K562 (cell line): Measurements from ENCODE around the gene MEFV. TPM values are rescaled to one million over a fixed set of nuclear protein-coding genes. Genes with fewer than 3 reads are reported as not detected.

Experiments
- BRD4 ChIP-seq: fragments of 200-600 bp; sonication (generic); IDR thresholded peaks from 2 replicates; pipeline ENCODE4 v1.6.1; 2017; ENCODE audit warnings: inconsistent platforms
- CTCF ChIP-seq, 3 experiments: IDR thresholded peaks in 2 of 3; conservative IDR thresholded peaks in 1 of 3; 2 replicates each; pipeline ENCODE4 v1.5.1; 2011 to 2012; ENCODE audit warnings: low read length in 3 of 3, mild to moderate bottlenecking in 3 of 3, control low read depth in 2 of 3, improper control_type of control experiment in 1 of 3, inconsistent platforms in 1 of 3, low read depth in 1 of 3, mixed read lengths in 1 of 3, moderate library complexity in 1 of 3; ENCODE audit not compliant: insufficient read depth in 2 of 3
- ERF ChIP-seq: fragments of 450-650 bp; formaldehyde crosslinking; IDR thresholded peaks from 2 replicates; pipeline ENCODE4 v1.4.0; 2020; ENCODE audit warnings: mild to moderate bottlenecking, mixed read lengths
- FOXO4 ChIP-seq: fragments of 450-650 bp; formaldehyde crosslinking; IDR thresholded peaks from 2 replicates; pipeline ENCODE4 v1.4.0; 2020; ENCODE audit warnings: mild to moderate bottlenecking, moderate library complexity
- FUS ChIP-seq: fragments of 200-400 bp; formaldehyde crosslinking; optimal IDR thresholded peaks from 2 replicates; pipeline ENCODE3; 2017; ENCODE audit warnings: low read depth, low read length
- GABPB1 ChIP-seq: sonication (generic); formaldehyde crosslinking; IDR thresholded peaks from 2 replicates; pipeline ENCODE4 v1.8.0; 2022; ENCODE audit warnings: mild to moderate bottlenecking, missing genetic modification reagents
- GATA2 ChIP-seq: sonication (generic); formaldehyde crosslinking; IDR thresholded peaks from 2 replicates; pipeline ENCODE4 v1.4.0; 2020; ENCODE audit warnings: mild to moderate bottlenecking, missing genetic modification reagents
- HMG20B ChIP-seq: fragments of 250-450 bp; sonication (Bioruptor Pico); IDR thresholded peaks from 2 replicates; pipeline ENCODE4 v1.5.0; 2021; ENCODE audit warnings: mild to moderate bottlenecking
- HNRNPLL ChIP-seq: fragments of 200-400 bp; formaldehyde crosslinking; IDR thresholded peaks from 2 replicates; pipeline ENCODE4 v1.6.1; 2017; ENCODE audit warnings: low read length, low read depth, mild to moderate bottlenecking; ENCODE audit not compliant: poor library complexity, severe bottlenecking
- JUND ChIP-seq, 2 experiments: IDR thresholded peaks; 2 replicates in 1 of 2; 3 replicates in 1 of 2; pipeline ENCODE4 v1.6.1; 2011; ENCODE audit warnings: borderline replicate concordance in 2 of 2, low read depth in 2 of 2, low read length in 2 of 2, improper control_type of control experiment in 1 of 2, missing biosample characterization in 1 of 2, missing genetic modification characterization in 1 of 2, missing genetic modification reagents in 1 of 2
- KAT2B ChIP-seq: IDR thresholded peaks from one replicate; pipeline ENCODE4 v1.6.1; 2012; ENCODE audit warnings: low read depth, mild to moderate bottlenecking, control low read depth, inconsistent platforms, low read length, moderate library complexity
- MAFG ChIP-seq: fragments of 450-650 bp; conservative IDR thresholded peaks from 2 replicates; pipeline ENCODE4 v1.6.1; 2016; ENCODE audit warnings: missing genetic modification characterization, missing compliant biosample characterization
- NR2F6 ChIP-seq: fragments of 450-650 bp; formaldehyde crosslinking; IDR thresholded peaks from 2 replicates; pipeline ENCODE4 v1.4.0; 2020; ENCODE audit warnings: mild to moderate bottlenecking
- NR3C1 ChIP-seq: sonication (generic); formaldehyde crosslinking; IDR thresholded peaks from 2 replicates; pipeline ENCODE4 v1.8.1; 2022; ENCODE audit warnings: missing genetic modification reagents
- TARDBP ChIP-seq: fragments of 450-650 bp; IDR thresholded peaks from 2 replicates; pipeline ENCODE4 v1.6.1; 2016
- TEAD1 ChIP-seq, 2 experiments: fragments of 450-650 bp in 1 of 2; sonication (generic) in 1 of 2; formaldehyde crosslinking; IDR thresholded peaks; 2 replicates each; pipeline versions ENCODE4 v1.4.0 to v1.8.0; 2020 to 2022; ENCODE audit warnings: mild to moderate bottlenecking in 2 of 2, missing genetic modification reagents in 1 of 2
- ZFP1 ChIP-seq: fragments of 450-650 bp; formaldehyde crosslinking; IDR thresholded peaks from 2 replicates; pipeline ENCODE4 v1.4.0; 2020; ENCODE audit warnings: mild to moderate bottlenecking, mixed read lengths
- ZNF785 ChIP-seq: fragments of 250-450 bp; sonication (Bioruptor Pico); IDR thresholded peaks from 2 replicates; pipeline ENCODE4 v1.4.0; 2020; ENCODE audit warnings: mild to moderate bottlenecking
- polyA plus RNA-seq, 8 experiments: library from polyadenylated mRNA; depleted of rRNA in 4 of 8; stranded (reverse) in 5 of 8; unstranded in 3 of 8; fragments of >200 nt; fragmentation: Nextera tagmentation in 2 of 8; fragmentation: Illumina TruSeq in 1 of 8; extraction: Ambion mirVana in 2 of 8; extraction: Trizol in 1 of 8; gene quantifications; 2 replicates each; pipeline versions ENCODE4 v1.2.1 to v1.2.3, GENCODE V29; 2011 to 2014; ENCODE audit warnings: inconsistent platforms in 1 of 8, missing spikeins in 1 of 8
- total RNA-seq, 7 experiments: library from RNA; depleted of rRNA in 6 of 7; stranded (reverse); fragments of >200 nt in 6 of 7; fragmentation: Illumina TruSeq in 2 of 7; extraction: Trizol in 2 of 7; gene quantifications; 2 replicates each; pipeline versions ENCODE4 v1.2.1 to v1.2.3, GENCODE V29; 2011 to 2021; ENCODE audit warnings: low replicate concordance in 1 of 7
- TF ChIP-seq, protein P1 (sequence below): fragments of 200-400 bp; formaldehyde crosslinking; IDR thresholded peaks from 2 replicates; pipeline ENCODE4 v1.6.1; 2017; ENCODE audit warnings: mild to moderate bottlenecking, low read depth, low read length, moderate library complexity
- TF ChIP-seq, protein P2 (sequence below): fragments of 450-650 bp; IDR thresholded peaks from 2 replicates; pipeline ENCODE4 v1.7.0; 2016; ENCODE audit warnings: borderline replicate concordance

Gene MEFV
- total and polyA plus RNA-seq, 9 of the 15 experiments (the other 6 are each of a cell fraction or from before 2014, with no cell fraction given): 0.14 TPM; not detected in 8

GRCh38 chr16:3305109-3306068 is 49.0 kb upstream of the MEFV start, which contains the start of the genes TIGD7 and ZNF75A (continued):
- peak in 1 of 2 experiments; percentile 60; a peak in 2 of 4 replicates for TF ChIP-seq TEAD1 (CRISPR knock-in tag; IDR thresholded peaks at IDR 0.05)
- TF ChIP-seq JUND (IDR thresholded peaks at IDR 0.05; ENCODE audit: borderline replicate concordance, low read depth, low read length): peak; percentile 18; the same call in 1 of the 2 replicates
- TF ChIP-seq JUND (tag; IDR thresholded peaks at IDR 0.05; ENCODE audit: borderline replicate concordance, low read depth, low read length): peak; percentile 10; the same call in 1 of the 3 replicates
- peak; percentile 80 for TF ChIP-seq NR3C1 (CRISPR knock-in tag)
- no peak for TF ChIP-seq MAFG (tag)
- TF ChIP-seq TARDBP: 0 out of 2 replicates have a peak, but pooled peaks have one; percentile 9
- peak; percentile 52 for TF ChIP-seq ERF
- TF ChIP-seq NR2F6: no peak
- TF ChIP-seq, protein P1, sequence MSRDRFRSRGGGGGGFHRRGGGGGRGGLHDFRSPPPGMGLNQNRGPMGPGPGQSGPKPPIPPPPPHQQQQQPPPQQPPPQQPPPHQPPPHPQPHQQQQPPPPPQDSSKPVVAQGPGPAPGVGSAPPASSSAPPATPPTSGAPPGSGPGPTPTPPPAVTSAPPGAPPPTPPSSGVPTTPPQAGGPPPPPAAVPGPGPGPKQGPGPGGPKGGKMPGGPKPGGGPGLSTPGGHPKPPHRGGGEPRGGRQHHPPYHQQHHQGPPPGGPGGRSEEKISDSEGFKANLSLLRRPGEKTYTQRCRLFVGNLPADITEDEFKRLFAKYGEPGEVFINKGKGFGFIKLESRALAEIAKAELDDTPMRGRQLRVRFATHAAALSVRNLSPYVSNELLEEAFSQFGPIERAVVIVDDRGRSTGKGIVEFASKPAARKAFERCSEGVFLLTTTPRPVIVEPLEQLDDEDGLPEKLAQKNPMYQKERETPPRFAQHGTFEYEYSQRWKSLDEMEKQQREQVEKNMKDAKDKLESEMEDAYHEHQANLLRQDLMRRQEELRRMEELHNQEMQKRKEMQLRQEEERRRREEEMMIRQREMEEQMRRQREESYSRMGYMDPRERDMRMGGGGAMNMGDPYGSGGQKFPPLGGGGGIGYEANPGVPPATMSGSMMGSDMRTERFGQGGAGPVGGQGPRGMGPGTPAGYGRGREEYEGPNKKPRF: no peak
- TF ChIP-seq GATA2: no peak
- TF ChIP-seq HNRNPLL: peak; percentile 53
- TF ChIP-seq GABPB1 (CRISPR knock-in tag): peak; percentile 94
- TF ChIP-seq CTCF (IDR thresholded peaks at IDR 0.05 in 2 of 3, conservative IDR thresholded peaks at IDR 0.05 in 1 of 3; ENCODE audit: insufficient read depth in 2 of 3, low read depth in 1 of 3, low read length in 3 of 3): peak in 1 of 3 experiments; percentile 16; a peak in 1 of 6 replicates
- TF ChIP-seq FUS: no peak
- TF ChIP-seq BRD4: 0 out of 2 replicates have a peak, but pooled peaks have one; percentile 69
- TF ChIP-seq ZFP1 (CRISPR knock-in tag): no peak
- no peak for TF ChIP-seq HMG20B
- no peak for TF ChIP-seq KAT2B
- TF ChIP-seq ZNF785 (CRISPR knock-in tag): no peak
- TF ChIP-seq, protein P2, sequence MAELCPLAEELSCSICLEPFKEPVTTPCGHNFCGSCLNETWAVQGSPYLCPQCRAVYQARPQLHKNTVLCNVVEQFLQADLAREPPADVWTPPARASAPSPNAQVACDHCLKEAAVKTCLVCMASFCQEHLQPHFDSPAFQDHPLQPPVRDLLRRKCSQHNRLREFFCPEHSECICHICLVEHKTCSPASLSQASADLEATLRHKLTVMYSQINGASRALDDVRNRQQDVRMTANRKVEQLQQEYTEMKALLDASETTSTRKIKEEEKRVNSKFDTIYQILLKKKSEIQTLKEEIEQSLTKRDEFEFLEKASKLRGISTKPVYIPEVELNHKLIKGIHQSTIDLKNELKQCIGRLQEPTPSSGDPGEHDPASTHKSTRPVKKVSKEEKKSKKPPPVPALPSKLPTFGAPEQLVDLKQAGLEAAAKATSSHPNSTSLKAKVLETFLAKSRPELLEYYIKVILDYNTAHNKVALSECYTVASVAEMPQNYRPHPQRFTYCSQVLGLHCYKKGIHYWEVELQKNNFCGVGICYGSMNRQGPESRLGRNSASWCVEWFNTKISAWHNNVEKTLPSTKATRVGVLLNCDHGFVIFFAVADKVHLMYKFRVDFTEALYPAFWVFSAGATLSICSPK: no peak
- no peak for TF ChIP-seq FOXO4 (CRISPR knock-in tag)
